Lower leg skin (tissue), 3 donors: Measurements from ENCODE around the gene CSKMT.

Source experiments
- POLR2A ChIP-seq, 2 donors: fragments of 450-650 bp; IDR thresholded peaks; one replicate each; pipeline ENCODE4 v1.6.1; 2016 to 2017; ENCODE audit warnings: antibody characterized with exemption in 2 of 2, mild to moderate bottlenecking in 1 of 2, moderate library complexity in 1 of 2
- TF ChIP-seq, protein P1 (sequence below), 3 donors: fragments of 450-650 bp; IDR thresholded peaks; one replicate each; pipeline ENCODE4 v1.5.1; 2016; ENCODE audit warnings: antibody characterized with exemption in 3 of 3, mild to moderate bottlenecking in 3 of 3, moderate library complexity in 2 of 3

- TF ChIP-seq, protein P1, sequence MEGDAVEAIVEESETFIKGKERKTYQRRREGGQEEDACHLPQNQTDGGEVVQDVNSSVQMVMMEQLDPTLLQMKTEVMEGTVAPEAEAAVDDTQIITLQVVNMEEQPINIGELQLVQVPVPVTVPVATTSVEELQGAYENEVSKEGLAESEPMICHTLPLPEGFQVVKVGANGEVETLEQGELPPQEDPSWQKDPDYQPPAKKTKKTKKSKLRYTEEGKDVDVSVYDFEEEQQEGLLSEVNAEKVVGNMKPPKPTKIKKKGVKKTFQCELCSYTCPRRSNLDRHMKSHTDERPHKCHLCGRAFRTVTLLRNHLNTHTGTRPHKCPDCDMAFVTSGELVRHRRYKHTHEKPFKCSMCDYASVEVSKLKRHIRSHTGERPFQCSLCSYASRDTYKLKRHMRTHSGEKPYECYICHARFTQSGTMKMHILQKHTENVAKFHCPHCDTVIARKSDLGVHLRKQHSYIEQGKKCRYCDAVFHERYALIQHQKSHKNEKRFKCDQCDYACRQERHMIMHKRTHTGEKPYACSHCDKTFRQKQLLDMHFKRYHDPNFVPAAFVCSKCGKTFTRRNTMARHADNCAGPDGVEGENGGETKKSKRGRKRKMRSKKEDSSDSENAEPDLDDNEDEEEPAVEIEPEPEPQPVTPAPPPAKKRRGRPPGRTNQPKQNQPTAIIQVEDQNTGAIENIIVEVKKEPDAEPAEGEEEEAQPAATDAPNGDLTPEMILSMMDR (IDR thresholded peaks at IDR 0.05): no peak
- TF ChIP-seq POLR2A (IDR thresholded peaks at IDR 0.05): no peak
Measured at GRCh38 chr11:62648185-62648966, 16.7 kb upstream of the CSKMT start.
